ENCODE measurements around the gene RPS27. TPM values are rescaled to one million over a fixed set of nuclear protein-coding genes. Genes with fewer than 3 reads are reported as not detected.
"Not testable (repeated sequence)": the region's sequence is repeated elsewhere in the genome, so short reads cannot be mapped to it uniquely, and the experiment has no call there.

RPS27 gene
- total and polyA plus RNA-seq, 2 of the 13 experiments (the other 11 are each of a cell fraction or from before 2014, with no cell fraction given) = 3,737 to 9,964 TPM

GRCh38 chr1:154012129-154012528 is 21.6 kb downstream of the RPS27 start (continued):
- no peak for TF ChIP-seq ZNF770 (CRISPR knock-in tag; IDR thresholded peaks at IDR 0.05)
- TF ChIP-seq ZNF644 (CRISPR knock-in tag; IDR thresholded peaks at IDR 0.05; ENCODE audit: low read depth) = no peak
- no peak for TF ChIP-seq ZNF335 (CRISPR knock-in tag; IDR thresholded peaks at IDR 0.05)
- no peak for TF ChIP-seq TP53 (CRISPR knock-in tag; conservative IDR thresholded peaks at IDR 0.05)
- TF ChIP-seq NRL (CRISPR knock-in tag; IDR thresholded peaks at IDR 0.05; ENCODE audit: borderline replicate concordance) = no peak
- TF ChIP-seq AKNA (CRISPR knock-in tag; IDR thresholded peaks at IDR 0.05; ENCODE audit: borderline replicate concordance) = no peak

GRCh38 chr1:154012543-154012942 is 22.0 kb downstream of the RPS27 start:
- WGBS (ENCODE audit: low lambda C conversion rate) = 77% methylated on average over 11 of the region's 14 CpGs
- in situ Hi-C loops (cut with HindIII; ENCODE audit: extremely low pct_ligation_motif_present, low pct_unique_long_range_greater_than_20kb); H3K4me3 ChIP-seq (replicated peaks in 1 of 3; ENCODE audit: insufficient read depth in 1 of 3, low read depth in 2 of 3, low read length in 3 of 3); POLR2A ChIA-PET; H3K4me1 ChIP-seq (ENCODE audit: insufficient read depth, low read length); H3K27ac ChIP-seq (ENCODE audit: extremely low read length, insufficient read depth, low read length); FAIRE-seq; H3K79me2 ChIP-seq (ENCODE audit: insufficient read depth, low read length); H3K27me3 ChIP-seq (ENCODE audit: control insufficient read depth in 1 of 2, insufficient read depth in 2 of 2, low read length in 2 of 2); H2AFZ ChIP-seq (ENCODE audit: low read length); DNase-seq (ENCODE audit: low spot score); H4K20me1 ChIP-seq (ENCODE audit: insufficient read depth, low read length); ATAC-seq; H3K4me2 ChIP-seq (ENCODE audit: low read depth, low read length); H3K36me3 ChIP-seq (replicated peaks in 1 of 2; ENCODE audit: control insufficient read depth in 1 of 2, insufficient read depth in 2 of 2, low read length in 2 of 2); BruUV-seq (replicated peaks); H3K9ac ChIP-seq (ENCODE audit: insufficient read depth, low read depth, low read length); CTCF ChIA-PET (ENCODE audit: low intra/inter-chr PET ratio, low total read pairs); H3K9me3 ChIP-seq (ENCODE audit: low read length); intact Hi-C loops (cut with micrococcal nuclease; ENCODE audit: unreplicated experiment): not testable (repeated sequence)
- peak; percentile 84 for TF ChIP-seq ZBTB33 (CRISPR knock-in tag; IDR thresholded peaks at IDR 0.05)
